Body of pancreas (tissue), 4 donors: ENCODE measurements around the gene CBFA2T3.

Experiments
- CTCF ChIP-seq, 7 experiments: fragments of 450-650 bp in 4 of 7; fragments of 200-600 bp in 3 of 7; sonication (generic) in 3 of 7; IDR thresholded peaks; one replicate each; pipeline ENCODE4 v1.5.1; 2016 to 2019; ENCODE audit warnings: antibody characterized with exemption in 7 of 7
- POLR2A ChIP-seq, 3 donors: fragments of 450-650 bp; IDR thresholded peaks; one replicate each; pipeline ENCODE4 v1.6.1; 2016; ENCODE audit warnings: antibody characterized with exemption in 3 of 3, mild to moderate bottlenecking in 2 of 3

- TF ChIP-seq CTCF (IDR thresholded peaks at IDR 0.05) (no peak), POLR2A (IDR thresholded peaks at IDR 0.05) (no peak)
Measured at GRCh38 chr16:88959022-88959421, 18.0 kb downstream of the CBFA2T3 start.
